Endodermal cell (in vitro differentiated cells): Measurements from ENCODE around the gene TMED5. TPM values are rescaled to one million over a fixed set of nuclear protein-coding genes. Genes with fewer than 3 reads are reported as not detected.

ENCODE experiments used
- DNase-seq: peaks from one replicate; pipeline ENCODE4 v3.0.0-alpha.2; 2017
- H3K27ac ChIP-seq: 2 replicates; pipeline ENCODE4 v1.5.1; 2013; ENCODE audit warnings: mild to moderate bottlenecking, low read depth, low read length, moderate library complexity
- H3K27me3 ChIP-seq: 2 replicates; pipeline ENCODE4 v1.6.1; 2013; ENCODE audit warnings: mild to moderate bottlenecking, low read length, moderate library complexity; ENCODE audit not compliant: insufficient read depth, control insufficient read depth, poor library complexity, severe bottlenecking
- H3K36me3 ChIP-seq: 2 replicates; pipeline ENCODE4 v1.7.0; 2013; ENCODE audit warnings: mild to moderate bottlenecking, low read length, moderate library complexity; ENCODE audit not compliant: control insufficient read depth, insufficient read depth
- H3K4me1 ChIP-seq: one replicate; pipeline ENCODE4 v1.7.0; 2013; ENCODE audit warnings: low read length; ENCODE audit not compliant: control insufficient read depth, insufficient read depth
- H3K4me3 ChIP-seq: 2 replicates; pipeline ENCODE4 v1.5.1; 2013; ENCODE audit warnings: mild to moderate bottlenecking, low read length, moderate library complexity
- H3K9ac ChIP-seq: 2 replicates; pipeline ENCODE4 v1.6.1; 2013; ENCODE audit warnings: mild to moderate bottlenecking, low read length, moderate library complexity; ENCODE audit not compliant: poor library complexity, severe bottlenecking; ENCODE audit errors: extremely low read depth
- H3K9me3 ChIP-seq: 2 replicates; pipeline ENCODE4 v1.6.1; 2013; ENCODE audit warnings: mild to moderate bottlenecking, low read length, moderate library complexity; ENCODE audit not compliant: control insufficient read depth
- H3K27ac Mint-ChIP-seq: 2 replicates; pipeline ENCODE4 v1.8.0; 2020; ENCODE audit warnings: mixed read lengths
- H3K27me3 Mint-ChIP-seq: 2 replicates; pipeline ENCODE4 v1.8.0; 2021; ENCODE audit warnings: mild to moderate bottlenecking, mixed read lengths; ENCODE audit not compliant: insufficient read depth
- H3K36me3 Mint-ChIP-seq: 2 replicates; pipeline ENCODE4 v1.8.0; 2020; ENCODE audit warnings: low read depth, mixed read lengths
- H3K4me1 Mint-ChIP-seq: 2 replicates; pipeline ENCODE4 v1.8.0; 2020; ENCODE audit warnings: mixed read lengths
- H3K4me3 Mint-ChIP-seq: 2 replicates; pipeline ENCODE4 v1.8.0; 2020; ENCODE audit warnings: mild to moderate bottlenecking, moderate library complexity, mixed read lengths
- H3K9me3 Mint-ChIP-seq: 2 replicates; pipeline ENCODE4 v1.8.0; 2020; ENCODE audit warnings: mild to moderate bottlenecking, mixed read lengths
- WGBS, 2 experiments: methylation state at CpG; one replicate each; pipeline versions ENCODE4 v1.1.5 to v1.1.7; 2013; ENCODE audit warnings: missing lambda C conversion rate in 2 of 2, mixed read lengths in 1 of 2; ENCODE audit not compliant: insufficient coverage in 1 of 2, insufficient read length in 1 of 2; 5-methylcytosine and 5-hydroxymethylcytosine counted together
- total RNA-seq, 2 donors: library from RNA; stranded (reverse); fragmentation: NEBNext Ultra II Directional in 1 of 2; extraction: Animal tissue kit (Norgen Biotek cat#: 25700) in 1 of 2; gene quantifications; 2 replicates in 1 of 2; 3 replicates in 1 of 2; pipeline ENCODE4 v1.2.1, GENCODE V29; 2021
- TF ChIP-seq, protein P1 (sequence below): fragments of 200-600 bp; sonication (generic); conservative IDR thresholded peaks from 2 replicates; pipeline ENCODE4 v1.5.0; 2021; ENCODE audit warnings: antibody characterized with exemption, mild to moderate bottlenecking

TMED5 gene
- total RNA-seq, 2 donors from 2014 or later, result 28.0 to 30.2 TPM

DNA sequence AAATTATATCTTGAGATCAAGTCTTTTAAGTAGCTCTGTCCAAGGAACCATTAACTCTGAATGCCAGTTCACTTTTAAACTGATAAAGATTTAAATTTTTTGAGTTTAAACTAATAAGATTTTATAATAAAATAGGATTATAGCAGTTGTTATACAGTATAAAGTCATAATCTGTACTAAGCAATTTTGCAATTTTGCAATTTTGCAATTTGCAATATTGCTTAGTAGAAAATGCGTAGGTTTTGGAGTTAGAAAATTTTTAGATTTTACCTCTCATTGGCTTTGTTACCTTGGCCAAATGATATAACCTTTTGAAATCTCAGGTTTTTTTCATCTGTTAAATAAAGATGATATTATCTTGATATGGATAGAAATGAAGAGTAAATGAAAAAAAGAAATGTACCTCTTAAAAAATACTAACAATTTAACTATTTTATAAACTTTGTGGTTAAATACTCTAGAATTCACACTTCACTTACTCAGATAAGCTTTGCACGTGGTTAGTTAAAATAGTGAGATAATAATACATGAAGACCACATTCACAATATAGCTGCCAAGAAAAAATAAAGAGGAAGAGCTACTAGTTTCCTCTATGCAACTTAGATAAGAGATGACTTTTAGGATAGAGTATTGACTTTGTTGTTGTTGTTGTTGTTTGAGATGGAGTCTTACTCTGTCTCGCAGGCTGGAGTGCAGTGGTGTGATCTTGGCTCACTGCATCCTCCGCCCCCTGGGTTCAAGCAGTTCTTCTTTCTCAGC, 14.2 kb upstream of the TMED5 start:
- H3K4me3 Mint-ChIP-seq, result no peak overlapping the region
- H3K4me3 ChIP-seq, result no peak overlapping the region
- H3K9me3 Mint-ChIP-seq, result peaks cover 6% of the 10 kb centered on the region
- H3K27ac ChIP-seq, result no peak overlapping the region
- no peak overlapping the region for H3K9ac ChIP-seq
- H3K4me1 Mint-ChIP-seq, result no peaks in the 10 kb centered on the region
- no peaks in the 10 kb centered on the region for H3K27me3 Mint-ChIP-seq
- H3K9me3 ChIP-seq, result no peaks in the 10 kb centered on the region
- DNase-seq, result no peak
- H3K36me3 ChIP-seq, result peaks cover 40% of the 10 kb centered on the region
- TF ChIP-seq, protein P1, sequence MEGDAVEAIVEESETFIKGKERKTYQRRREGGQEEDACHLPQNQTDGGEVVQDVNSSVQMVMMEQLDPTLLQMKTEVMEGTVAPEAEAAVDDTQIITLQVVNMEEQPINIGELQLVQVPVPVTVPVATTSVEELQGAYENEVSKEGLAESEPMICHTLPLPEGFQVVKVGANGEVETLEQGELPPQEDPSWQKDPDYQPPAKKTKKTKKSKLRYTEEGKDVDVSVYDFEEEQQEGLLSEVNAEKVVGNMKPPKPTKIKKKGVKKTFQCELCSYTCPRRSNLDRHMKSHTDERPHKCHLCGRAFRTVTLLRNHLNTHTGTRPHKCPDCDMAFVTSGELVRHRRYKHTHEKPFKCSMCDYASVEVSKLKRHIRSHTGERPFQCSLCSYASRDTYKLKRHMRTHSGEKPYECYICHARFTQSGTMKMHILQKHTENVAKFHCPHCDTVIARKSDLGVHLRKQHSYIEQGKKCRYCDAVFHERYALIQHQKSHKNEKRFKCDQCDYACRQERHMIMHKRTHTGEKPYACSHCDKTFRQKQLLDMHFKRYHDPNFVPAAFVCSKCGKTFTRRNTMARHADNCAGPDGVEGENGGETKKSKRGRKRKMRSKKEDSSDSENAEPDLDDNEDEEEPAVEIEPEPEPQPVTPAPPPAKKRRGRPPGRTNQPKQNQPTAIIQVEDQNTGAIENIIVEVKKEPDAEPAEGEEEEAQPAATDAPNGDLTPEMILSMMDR, result no peak
- no peaks in the 10 kb centered on the region for H3K27me3 ChIP-seq
- WGBS, 2 experiments, result 80 to 100% methylated on average over 1 to 4 of the region's 4 CpGs
- H3K36me3 Mint-ChIP-seq, result peaks cover 46% of the 10 kb centered on the region
- H3K27ac Mint-ChIP-seq, result no peak overlapping the region
- no peaks in the 10 kb centered on the region for H3K4me1 ChIP-seq

DNA sequence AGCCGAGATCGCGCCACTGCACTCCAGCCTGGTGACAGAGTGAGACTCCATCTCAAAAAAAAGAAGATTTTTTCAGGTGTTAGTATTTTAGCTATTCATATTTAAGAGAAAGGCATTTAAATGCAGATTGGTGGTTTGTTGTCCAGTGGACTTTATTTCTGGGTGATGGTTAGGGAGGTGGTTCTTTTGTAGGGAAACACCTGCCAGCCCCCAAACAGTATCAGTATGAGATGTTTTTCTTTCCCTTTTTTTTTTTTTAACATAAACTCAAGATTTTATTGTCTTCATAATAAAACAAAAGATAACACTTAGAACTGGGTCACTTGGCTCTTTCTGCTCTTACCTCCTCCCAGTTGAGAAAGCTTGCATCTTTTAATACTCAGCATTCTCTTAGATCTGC, 10.2 kb upstream of the TMED5 start:
- DNase-seq, result no peak
- H3K27ac Mint-ChIP-seq, result no peak overlapping the region
- H3K9me3 ChIP-seq, result no peaks in the 10 kb centered on the region
- H3K27me3 Mint-ChIP-seq, result no peaks in the 10 kb centered on the region
- H3K4me1 ChIP-seq, result no peaks in the 10 kb centered on the region
- H3K36me3 Mint-ChIP-seq, result peaks cover 26% of the 10 kb centered on the region
- H3K27me3 ChIP-seq, result no peaks in the 10 kb centered on the region
- peaks cover 38% of the 10 kb centered on the region for H3K36me3 ChIP-seq
- H3K4me3 ChIP-seq, result no peak overlapping the region
- TF ChIP-seq, protein P1, result no peak
- 87 to 95% methylated on average over 3 of the region's 3 CpGs for WGBS, 2 experiments
- no peaks in the 10 kb centered on the region for H3K9me3 Mint-ChIP-seq
- no peak overlapping the region for H3K4me3 Mint-ChIP-seq
- H3K4me1 Mint-ChIP-seq, result no peaks in the 10 kb centered on the region
- no peak overlapping the region for H3K9ac ChIP-seq
- H3K27ac ChIP-seq, result no peak overlapping the region

DNA sequence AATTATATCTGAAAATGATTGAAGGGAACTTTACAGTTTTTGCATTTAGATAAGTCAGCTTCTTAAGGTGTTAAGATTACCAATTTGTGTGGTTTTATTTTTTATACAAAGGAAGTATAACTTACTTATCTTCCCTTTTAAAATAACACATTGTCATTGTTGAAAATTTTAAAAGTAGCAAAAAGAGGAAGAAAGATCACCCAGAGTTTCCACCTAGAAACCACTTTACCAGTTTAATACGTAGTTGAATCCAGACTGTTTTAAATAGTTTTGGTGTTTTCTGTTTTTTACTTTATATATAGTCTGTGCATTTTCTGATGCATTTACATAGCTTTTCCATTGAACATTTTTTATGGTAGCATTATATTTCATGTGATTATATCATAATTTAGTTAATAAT, 6.5 kb upstream of the TMED5 start:
- Histone ChIP-seq H3K4me3 (no peak overlapping the region), H3K27me3 (no peaks in the 10 kb centered on the region), H3K36me3 (peaks cover 22% of the 10 kb centered on the region), H3K4me1 (no peaks in the 10 kb centered on the region), H3K9ac (no peak overlapping the region), H3K9me3 (no peaks in the 10 kb centered on the region), H3K27ac (no peak overlapping the region)
- no peaks in the 10 kb centered on the region for H3K4me1 Mint-ChIP-seq
- WGBS, 2 experiments, result 100% methylated on average over 1 of the region's 1 CpG
- DNase-seq, result no peak
- H3K9me3 Mint-ChIP-seq, result no peaks in the 10 kb centered on the region
- H3K27ac Mint-ChIP-seq, result no peak overlapping the region
- peaks cover 13% of the 10 kb centered on the region for H3K36me3 Mint-ChIP-seq
- TF ChIP-seq, protein P1, result no peak
- H3K27me3 Mint-ChIP-seq, result no peaks in the 10 kb centered on the region
- no peak overlapping the region for H3K4me3 Mint-ChIP-seq
